WTC11 (cell line): ENCODE measurements around the gene RXRA. TPM values are rescaled to one million over a fixed set of nuclear protein-coding genes. Genes with fewer than 3 reads are reported as not detected.

Experiments used
- ATAC-seq: fragments of 200-7000 bp; cut with Tn5 transposase; 2 replicates; pipeline ENCODE4 v1.10.0; 2021; ENCODE audit warnings: mild to moderate bottlenecking, moderate library complexity
- CTCF ChIA-PET: fragments of 300-600 bp; sonication (Branson Sonifier 250); formaldehyde crosslinking; loops from one replicate; lab custom pipeline; 2021; ENCODE audit warnings: antibody characterized with exemption; lab: Charles Lee
- POLR2A ChIA-PET: fragments of 350-600 bp; sonication (Branson Sonifier 250); formaldehyde crosslinking; loops from one replicate; lab custom pipeline; 2021; ENCODE audit warnings: antibody characterized with exemption; lab: Charles Lee
- DNase-seq: peaks from one replicate; pipeline ENCODE4 v3.0.0; 2021; ENCODE audit warnings: low spot score
- H3K27ac Mint-ChIP-seq: 2 replicates; pipeline ENCODE4 v1.8.0; 2021; ENCODE audit warnings: mixed read lengths
- H3K27me3 Mint-ChIP-seq: 2 replicates; pipeline ENCODE4 v1.8.0; 2021; ENCODE audit warnings: low read depth, mild to moderate bottlenecking, moderate library complexity, mixed read lengths
- H3K36me3 Mint-ChIP-seq: 2 replicates; pipeline ENCODE4 v1.8.0; 2021; ENCODE audit warnings: mixed read lengths
- H3K4me1 Mint-ChIP-seq: 2 replicates; pipeline ENCODE4 v1.8.0; 2022; ENCODE audit warnings: mixed read lengths
- H3K4me3 Mint-ChIP-seq: 2 replicates; pipeline ENCODE4 v1.8.0; 2021; ENCODE audit warnings: mild to moderate bottlenecking, moderate library complexity, mixed read lengths
- H3K9me3 Mint-ChIP-seq: 2 replicates; pipeline ENCODE4 v1.8.0; 2021; ENCODE audit warnings: mixed read lengths
- ATF1 ChIP-seq: sonication (generic); formaldehyde crosslinking; IDR thresholded peaks from 2 replicates; pipeline ENCODE4 v1.8.1; 2023; ENCODE audit warnings: mild to moderate bottlenecking, moderate library complexity, missing genetic modification reagents
- ATF2 ChIP-seq: sonication (generic); formaldehyde crosslinking; IDR thresholded peaks from 2 replicates; pipeline ENCODE4 v1.8.1; 2022; ENCODE audit warnings: low read depth, missing genetic modification reagents, borderline replicate concordance
- ELF4 ChIP-seq: sonication (generic); formaldehyde crosslinking; IDR thresholded peaks from 2 replicates; pipeline ENCODE4 v1.8.1; 2022; ENCODE audit warnings: low read depth, mild to moderate bottlenecking, moderate library complexity, missing genetic modification reagents
- EMX1 ChIP-seq: fragments of 250-450 bp; sonication (Bioruptor Pico); IDR thresholded peaks from 2 replicates; pipeline ENCODE4 v1.8.0; 2021; ENCODE audit warnings: mild to moderate bottlenecking
- FOXP1 ChIP-seq: sonication (generic); formaldehyde crosslinking; IDR thresholded peaks from 2 replicates; pipeline ENCODE4 v1.8.0; 2022; ENCODE audit warnings: missing genetic modification reagents, mild to moderate bottlenecking, moderate library complexity, borderline replicate concordance
- GABPB1 ChIP-seq: sonication (generic); formaldehyde crosslinking; IDR thresholded peaks from 2 replicates; pipeline ENCODE4 v1.8.1; 2023; ENCODE audit warnings: mild to moderate bottlenecking, missing genetic modification reagents
- GRHL2 ChIP-seq: fragments of 250-450 bp; sonication (Bioruptor Pico); IDR thresholded peaks from 2 replicates; pipeline ENCODE4 v1.8.0; 2022; ENCODE audit warnings: mild to moderate bottlenecking, moderate library complexity; ENCODE audit not compliant: insufficient replicate concordance, severe bottlenecking
- HMGA2 ChIP-seq: fragments of 250-450 bp; sonication (Bioruptor Pico); IDR thresholded peaks from 2 replicates; pipeline ENCODE4 v1.4.0; 2021; ENCODE audit warnings: mild to moderate bottlenecking, moderate library complexity
- IRF1 ChIP-seq: sonication (generic); formaldehyde crosslinking; IDR thresholded peaks from 2 replicates; pipeline ENCODE4 v1.8.0; 2023; ENCODE audit warnings: missing genetic modification reagents
- KAT7 ChIP-seq: sonication (generic); formaldehyde crosslinking; IDR thresholded peaks from 2 replicates; pipeline ENCODE4 v1.8.1; 2023; ENCODE audit warnings: missing genetic modification reagents, mild to moderate bottlenecking, borderline replicate concordance
- NR1H2 ChIP-seq: sonication (generic); formaldehyde crosslinking; IDR thresholded peaks from 2 replicates; pipeline ENCODE4 v1.9.0; 2021; ENCODE audit warnings: mild to moderate bottlenecking, moderate library complexity, missing genetic modification reagents
- OVOL2 ChIP-seq: fragments of 250-450 bp; sonication (Bioruptor Pico); IDR thresholded peaks from 2 replicates; pipeline ENCODE4 v1.9.0; 2021; ENCODE audit warnings: mild to moderate bottlenecking, borderline replicate concordance
- SMAD4 ChIP-seq: sonication (generic); formaldehyde crosslinking; IDR thresholded peaks from 2 replicates; pipeline ENCODE4 v1.8.0; 2022; ENCODE audit warnings: mild to moderate bottlenecking, missing genetic modification reagents
- TEAD1 ChIP-seq: sonication (generic); formaldehyde crosslinking; IDR thresholded peaks from 2 replicates; pipeline ENCODE4 v1.8.0; 2022; ENCODE audit warnings: mild to moderate bottlenecking, missing genetic modification reagents
- TP53 ChIP-seq: sonication (generic); formaldehyde crosslinking; IDR thresholded peaks from 2 replicates; pipeline ENCODE4 v1.8.1; 2023; ENCODE audit warnings: mild to moderate bottlenecking, missing genetic modification reagents
- USF1 ChIP-seq: sonication (generic); formaldehyde crosslinking; IDR thresholded peaks from 2 replicates; pipeline ENCODE4 v1.8.0; 2022; ENCODE audit warnings: mild to moderate bottlenecking, missing genetic modification reagents
- ZNF263 ChIP-seq: sonication (generic); formaldehyde crosslinking; IDR thresholded peaks from 2 replicates; pipeline ENCODE4 v1.8.1; 2022; ENCODE audit warnings: low read depth, mild to moderate bottlenecking, moderate library complexity, missing genetic modification reagents
- ZNF416 ChIP-seq: fragments of 250-450 bp; sonication (Bioruptor Pico); IDR thresholded peaks from 2 replicates; pipeline ENCODE4 v1.9.0; 2021; ENCODE audit warnings: mild to moderate bottlenecking, inconsistent platforms
- ZNF425 ChIP-seq: fragments of 250-450 bp; sonication (Bioruptor Pico); conservative IDR thresholded peaks from 2 replicates; pipeline ENCODE4 v1.9.0; 2021; ENCODE audit warnings: mild to moderate bottlenecking
- ZNF671 ChIP-seq: fragments of 250-450 bp; sonication (Bioruptor Pico); IDR thresholded peaks from 2 replicates; pipeline ENCODE4 v1.8.0; 2021; ENCODE audit warnings: mild to moderate bottlenecking
- total RNA-seq: library from RNA; stranded (reverse); gene quantifications from 3 replicates; pipeline ENCODE4 v1.2.3, GENCODE V29; 2021

The RXRA gene
- total RNA-seq, 1 experiment from 2014 or later, result 27.5 TPM

GRCh38 chr9:134321946-134322741 is 4.1 kb upstream of the RXRA start:
- DNase-seq, result no peak
- no peak for TF ChIP-seq KAT7
- TF ChIP-seq ZNF425 (CRISPR knock-in tag), result no peak
- TF ChIP-seq EMX1 (CRISPR knock-in tag), result no peak
- no peak for TF ChIP-seq ATF1
- no peak for TF ChIP-seq ZNF416 (CRISPR knock-in tag)
- no peak for TF ChIP-seq GRHL2
- TF ChIP-seq OVOL2 (CRISPR knock-in tag), result no peak
- TF ChIP-seq ELF4 (CRISPR knock-in tag), result no peak
- TF ChIP-seq ZNF263 (CRISPR knock-in tag), result no peak
- no peak for TF ChIP-seq HMGA2
- TF ChIP-seq IRF1 (CRISPR knock-in tag), result no peak
- no peak for TF ChIP-seq NR1H2 (CRISPR knock-in tag)
- no peak for TF ChIP-seq TEAD1
- no peak for TF ChIP-seq USF1 (CRISPR knock-in tag)
- TF ChIP-seq, all 79 proteins: peak for 0
- H3K27ac Mint-ChIP-seq, result no peak overlapping the region
- H3K4me3 Mint-ChIP-seq, result no peak overlapping the region
- H3K9me3 Mint-ChIP-seq, result no peaks in the 10 kb centered on the region
- H3K27me3 Mint-ChIP-seq, result no peaks in the 10 kb centered on the region
- ChIA-PET POLR2A (interaction anchor here (0.5 kb wide), 1 partner anchor 502 kb away, joined by 3 read pairs; no protein-coding TSS in a partner anchor), CTCF (interaction anchor here (0.5 to 1.7 kb wide), 4 partner anchors 53 to 957 kb away, joined by 3 to 5 read pairs (median 4); no protein-coding TSS in a partner anchor)
- no peaks in the 10 kb centered on the region for H3K36me3 Mint-ChIP-seq
- peaks cover 29% of the 10 kb centered on the region for H3K4me1 Mint-ChIP-seq
- ATAC-seq, result no peak

GRCh38 chr9:134322781-134323241 is 3.4 kb upstream of the RXRA start:
- Mint-ChIP-seq H3K27me3 (no peaks in the 10 kb centered on the region), H3K36me3 (no peaks in the 10 kb centered on the region), H3K4me1 (peaks cover 31% of the 10 kb centered on the region), H3K9me3 (no peaks in the 10 kb centered on the region), H3K4me3 (no peak overlapping the region), H3K27ac (peak overlapping the region; percentile 11; the same call in 1 of the 2 replicates)
- ATAC-seq (no peak), DNase-seq (no peak)
- TF ChIP-seq TP53 (CRISPR knock-in tag), result no peak
- no peak for TF ChIP-seq ATF2 (CRISPR knock-in tag)
- ChIA-PET POLR2A (interaction anchor here (0.5 kb wide), 1 partner anchor 503 kb away, joined by 3 read pairs; no protein-coding TSS in a partner anchor), CTCF (interaction anchor here (0.9 to 1.7 kb wide), 3 partner anchors 54 to 120 kb away, joined by 3 to 5 read pairs (median 4); no protein-coding TSS in a partner anchor)

GRCh38 chr9:134323741-134324358 is 2.4 kb upstream of the RXRA start:
- ATAC-seq, result no peak
- H3K4me3 Mint-ChIP-seq, result peak overlapping the region; percentile 36
- H3K9me3 Mint-ChIP-seq, result no peaks in the 10 kb centered on the region
- ChIA-PET POLR2A (no interaction called here), CTCF (interaction anchor here (0.6 kb wide), 1 partner anchor 97 kb away, joined by 3 read pairs; no protein-coding TSS in a partner anchor)
- TF ChIP-seq FOXP1 (no peak), GABPB1 (CRISPR knock-in tag) (peak; percentile 68), ZNF671 (CRISPR knock-in tag) (no peak), SMAD4 (CRISPR knock-in tag) (no peak)
- no peaks in the 10 kb centered on the region for H3K27me3 Mint-ChIP-seq
- no peak for DNase-seq
- no peak overlapping the region for H3K27ac Mint-ChIP-seq
- peaks cover 39% of the 10 kb centered on the region for H3K4me1 Mint-ChIP-seq
- H3K36me3 Mint-ChIP-seq, result no peaks in the 10 kb centered on the region
